Inferior parietal cortex (tissue), 1 donor: ENCODE results near the gene EFCAB13.
"Not testable (repeated sequence)": the region's sequence is repeated elsewhere in the genome, so short reads cannot be mapped to it uniquely, and the experiment has no call there.

Source experiments
- DNase-seq: peaks from one replicate; pipeline ENCODE4 v3.0.0-alpha.2; 2016; ENCODE audit errors: extremely low spot score

EFCAB13 gene

GRCh38 chr17:47330548-47330947 lies 6.8 kb downstream of the EFCAB13 start:
- no peak for DNase-seq

- no peak for DNase-seq
Measured at GRCh38 chr17:47332287-47332686, 8.5 kb downstream of the EFCAB13 start.

GRCh38 chr17:47335101-47335936 lies 11.6 kb downstream of the EFCAB13 start:
- DNase-seq = no peak

- no peak for DNase-seq
Measured at GRCh38 chr17:47338026-47338425, 14.3 kb downstream of the EFCAB13 start.

GRCh38 chr17:47352848-47353247 lies 29.1 kb downstream of the EFCAB13 start:
- no peak for DNase-seq

GRCh38 chr17:47358652-47359051 lies 34.9 kb downstream of the EFCAB13 start:
- DNase-seq = no peak

- no peak for DNase-seq
Measured at GRCh38 chr17:47363171-47363570, 39.4 kb downstream of the EFCAB13 start.

- no peak for DNase-seq
Measured at GRCh38 chr17:47367257-47367656, 43.5 kb downstream of the EFCAB13 start.

- DNase-seq = no peak
Measured at GRCh38 chr17:47368262-47368661, 44.5 kb downstream of the EFCAB13 start.

- not testable (repeated sequence) for DNase-seq
Measured at GRCh38 chr17:47370899-47371298, 47.1 kb downstream of the EFCAB13 start.

GRCh38 chr17:47373002-47373401 lies 49.2 kb downstream of the EFCAB13 start:
- DNase-seq = no peak

- DNase-seq = no peak
Measured at GRCh38 chr17:47376247-47376646, 52.5 kb downstream of the EFCAB13 start.

GRCh38 chr17:47388825-47389224 lies 65.1 kb downstream of the EFCAB13 start:
- no peak for DNase-seq

- DNase-seq = not testable (repeated sequence)
Measured at GRCh38 chr17:47397532-47398128, 73.9 kb downstream of the EFCAB13 start.

- DNase-seq = no peak
Measured at GRCh38 chr17:47400333-47400732, 76.6 kb downstream of the EFCAB13 start.

- no peak for DNase-seq
Measured at GRCh38 chr17:47401100-47401499, 77.3 kb downstream of the EFCAB13 start.

- no peak for DNase-seq
Measured at GRCh38 chr17:47404006-47404405, 80.3 kb downstream of the EFCAB13 start.

GRCh38 chr17:47404875-47405274 lies 81.1 kb downstream of the EFCAB13 start:
- no peak for DNase-seq

- DNase-seq = no peak
Measured at GRCh38 chr17:47413872-47414271, 90.1 kb downstream of the EFCAB13 start.

- DNase-seq = no peak
Measured at GRCh38 chr17:47414612-47415011, 90.9 kb downstream of the EFCAB13 start.

GRCh38 chr17:47423406-47424295 lies 99.9 kb downstream of the EFCAB13 start:
- DNase-seq = no peak

GRCh38 chr17:47425233-47425632 lies 101.5 kb downstream of the EFCAB13 start:
- not testable (repeated sequence) for DNase-seq
